HG03159 (cell line): ENCODE data around the gene TMEM202.
"Not testable (repeated sequence)": the region's sequence is repeated elsewhere in the genome, so short reads cannot be mapped to it uniquely, and the experiment has no call there.

Experiments
- ATAC-seq: cut with Tn5 transposase; IDR thresholded peaks from one replicate; pipeline ENCODE4 v1.9.1; 2021; ENCODE audit warnings: mild to moderate bottlenecking, moderate library complexity; ENCODE audit not compliant: unreplicated experiment

Gene TMEM202

GRCh38 chr15:72398648-72399047 lies 543 bp downstream of the TMEM202 start:
- no peak for ATAC-seq

- ATAC-seq: no peak
Measured at GRCh38 chr15:72402726-72403125, 4.6 kb downstream of the TMEM202 start.

GRCh38 chr15:72404356-72404755 lies 6.3 kb downstream of the TMEM202 start:
- ATAC-seq: no peak

- no peak for ATAC-seq
Measured at GRCh38 chr15:72404841-72405240, 6.7 kb downstream of the TMEM202 start.

GRCh38 chr15:72406936-72407335 lies 8.8 kb downstream of the TMEM202 start:
- ATAC-seq: no peak

- no peak for ATAC-seq
Measured at GRCh38 chr15:72411111-72411510, 13.0 kb downstream of the TMEM202 start.

GRCh38 chr15:72411544-72411943 lies 13.4 kb downstream of the TMEM202 start:
- no peak for ATAC-seq

- not testable (repeated sequence) for ATAC-seq
Measured at GRCh38 chr15:72413337-72413736, 15.2 kb downstream of the TMEM202 start.

GRCh38 chr15:72415304-72415703 lies 17.2 kb downstream of the TMEM202 start:
- no peak for ATAC-seq

- not testable (repeated sequence) for ATAC-seq
Measured at GRCh38 chr15:72419768-72420167, 21.7 kb downstream of the TMEM202 start.

- ATAC-seq: no peak
Measured at GRCh38 chr15:72420576-72420975, 22.5 kb downstream of the TMEM202 start.

- no peak for ATAC-seq
Measured at GRCh38 chr15:72421484-72421883, 23.4 kb downstream of the TMEM202 start.

GRCh38 chr15:72423256-72423655 lies 25.2 kb downstream of the TMEM202 start:
- no peak for ATAC-seq

- ATAC-seq: no peak
Measured at GRCh38 chr15:72426753-72427152, 28.6 kb downstream of the TMEM202 start.

- ATAC-seq: no peak
Measured at GRCh38 chr15:72437650-72438316, 39.7 kb downstream of the TMEM202 start.

GRCh38 chr15:72442848-72443247 lies 44.7 kb downstream of the TMEM202 start:
- not testable (repeated sequence) for ATAC-seq

GRCh38 chr15:72445426-72445825 lies 47.3 kb downstream of the TMEM202 start:
- ATAC-seq: no peak

- no peak for ATAC-seq
Measured at GRCh38 chr15:72450805-72451204, 52.7 kb downstream of the TMEM202 start.

GRCh38 chr15:72451224-72451623 lies 53.1 kb downstream of the TMEM202 start:
- ATAC-seq: no peak

GRCh38 chr15:72456684-72457083 lies 58.6 kb downstream of the TMEM202 start:
- ATAC-seq: no peak
